H1 (cell line): ENCODE data around the gene TTC9.

Experiments
- EP300 ChIP-seq, 2 experiments: IDR thresholded peaks; 1 replicate in 1 of 2; 2 replicates in 1 of 2; pipeline ENCODE4 v1.6.1; 2011 to 2012; ENCODE audit warnings: low read depth in 2 of 2, low read length in 2 of 2, mild to moderate bottlenecking in 2 of 2, borderline replicate concordance in 1 of 2, inconsistent platforms in 1 of 2, moderate library complexity in 1 of 2
- HDAC6 ChIP-seq: IDR thresholded peaks from one replicate; pipeline ENCODE4 v1.7.1; 2012; ENCODE audit warnings: low read depth, mild to moderate bottlenecking, inconsistent platforms, low read length, moderate library complexity
- POLR2AphosphoS5 ChIP-seq: IDR thresholded peaks from 2 replicates; pipeline ENCODE4 v1.6.1; 2011; ENCODE audit warnings: low read depth, low read length
- YY1 ChIP-seq: IDR thresholded peaks from 2 replicates; pipeline ENCODE4 v1.6.1; 2011; ENCODE audit warnings: low read depth, mild to moderate bottlenecking, low read length
- TF ChIP-seq, protein P1 (sequence below), 3 experiments: IDR thresholded peaks; 1 replicate in 2 of 3; 2 replicates in 1 of 3; pipeline versions ENCODE4 v1.5.1 to v1.6.1; 2011; ENCODE audit warnings: low read length in 3 of 3, mild to moderate bottlenecking in 3 of 3, inconsistent platforms in 2 of 3, low read depth in 1 of 3, moderate library complexity in 1 of 3; ENCODE audit not compliant: insufficient read depth in 1 of 3; ENCODE audit errors: control extremely low read depth in 1 of 3
- TF ChIP-seq, protein P2 (sequence below): fragments of 300-600 bp; sonication (generic); IDR thresholded peaks from 2 replicates; pipeline ENCODE4 v1.7.1; 2012; ENCODE audit warnings: low read length, moderate library complexity, mild to moderate bottlenecking, inconsistent platforms; ENCODE audit not compliant: insufficient replicate concordance

DNA sequence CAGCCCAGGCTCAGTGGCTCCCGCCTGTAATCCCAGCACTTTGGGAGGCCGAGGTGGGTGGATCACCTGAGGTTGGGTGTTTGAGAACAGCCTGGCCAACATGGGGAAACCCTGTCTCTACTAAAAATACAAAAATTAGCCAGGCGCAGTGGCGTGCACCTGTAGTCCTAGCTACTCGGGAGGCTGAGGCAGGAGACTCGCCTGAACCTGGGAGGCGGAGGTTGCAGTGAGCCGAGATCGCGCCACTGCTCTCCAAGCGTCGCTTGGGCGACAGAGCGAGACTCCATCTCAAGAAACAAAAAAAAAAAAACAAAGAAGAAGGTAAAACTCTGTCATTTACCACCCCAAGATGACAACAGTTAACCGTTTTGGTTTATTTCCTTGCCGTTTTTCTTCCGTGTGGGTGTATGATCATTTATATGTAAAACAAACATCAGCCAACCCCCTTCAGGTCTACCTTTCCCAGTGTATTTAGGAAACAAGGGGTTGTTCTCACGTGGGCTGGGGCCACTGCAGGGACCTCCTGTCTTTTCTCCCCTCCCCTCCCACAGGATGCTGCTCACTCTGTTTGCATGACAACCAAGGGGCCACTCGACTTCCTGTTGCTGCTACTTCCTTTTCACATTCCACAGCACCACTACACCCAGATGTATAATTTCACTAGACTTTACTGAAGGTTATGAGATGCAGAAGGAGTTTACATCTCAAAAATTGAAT lies 13.6 kb downstream of the TTC9 start:
- TF ChIP-seq, protein P1, sequence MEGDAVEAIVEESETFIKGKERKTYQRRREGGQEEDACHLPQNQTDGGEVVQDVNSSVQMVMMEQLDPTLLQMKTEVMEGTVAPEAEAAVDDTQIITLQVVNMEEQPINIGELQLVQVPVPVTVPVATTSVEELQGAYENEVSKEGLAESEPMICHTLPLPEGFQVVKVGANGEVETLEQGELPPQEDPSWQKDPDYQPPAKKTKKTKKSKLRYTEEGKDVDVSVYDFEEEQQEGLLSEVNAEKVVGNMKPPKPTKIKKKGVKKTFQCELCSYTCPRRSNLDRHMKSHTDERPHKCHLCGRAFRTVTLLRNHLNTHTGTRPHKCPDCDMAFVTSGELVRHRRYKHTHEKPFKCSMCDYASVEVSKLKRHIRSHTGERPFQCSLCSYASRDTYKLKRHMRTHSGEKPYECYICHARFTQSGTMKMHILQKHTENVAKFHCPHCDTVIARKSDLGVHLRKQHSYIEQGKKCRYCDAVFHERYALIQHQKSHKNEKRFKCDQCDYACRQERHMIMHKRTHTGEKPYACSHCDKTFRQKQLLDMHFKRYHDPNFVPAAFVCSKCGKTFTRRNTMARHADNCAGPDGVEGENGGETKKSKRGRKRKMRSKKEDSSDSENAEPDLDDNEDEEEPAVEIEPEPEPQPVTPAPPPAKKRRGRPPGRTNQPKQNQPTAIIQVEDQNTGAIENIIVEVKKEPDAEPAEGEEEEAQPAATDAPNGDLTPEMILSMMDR (IDR thresholded peaks at IDR 0.05; ENCODE audit: control extremely low read depth in 1 of 3, insufficient read depth in 1 of 3, low read depth in 1 of 3, low read length in 3 of 3) = no peak
- TF ChIP-seq POLR2AphosphoS5 (no peak), EP300 (IDR thresholded peaks at IDR 0.05; ENCODE audit: borderline replicate concordance in 1 of 2, low read depth in 2 of 2, low read length in 2 of 2) (no peak; a peak in 1 of 3 replicates), YY1 (no peak), HDAC6 (no peak)
- TF ChIP-seq, protein P2, sequence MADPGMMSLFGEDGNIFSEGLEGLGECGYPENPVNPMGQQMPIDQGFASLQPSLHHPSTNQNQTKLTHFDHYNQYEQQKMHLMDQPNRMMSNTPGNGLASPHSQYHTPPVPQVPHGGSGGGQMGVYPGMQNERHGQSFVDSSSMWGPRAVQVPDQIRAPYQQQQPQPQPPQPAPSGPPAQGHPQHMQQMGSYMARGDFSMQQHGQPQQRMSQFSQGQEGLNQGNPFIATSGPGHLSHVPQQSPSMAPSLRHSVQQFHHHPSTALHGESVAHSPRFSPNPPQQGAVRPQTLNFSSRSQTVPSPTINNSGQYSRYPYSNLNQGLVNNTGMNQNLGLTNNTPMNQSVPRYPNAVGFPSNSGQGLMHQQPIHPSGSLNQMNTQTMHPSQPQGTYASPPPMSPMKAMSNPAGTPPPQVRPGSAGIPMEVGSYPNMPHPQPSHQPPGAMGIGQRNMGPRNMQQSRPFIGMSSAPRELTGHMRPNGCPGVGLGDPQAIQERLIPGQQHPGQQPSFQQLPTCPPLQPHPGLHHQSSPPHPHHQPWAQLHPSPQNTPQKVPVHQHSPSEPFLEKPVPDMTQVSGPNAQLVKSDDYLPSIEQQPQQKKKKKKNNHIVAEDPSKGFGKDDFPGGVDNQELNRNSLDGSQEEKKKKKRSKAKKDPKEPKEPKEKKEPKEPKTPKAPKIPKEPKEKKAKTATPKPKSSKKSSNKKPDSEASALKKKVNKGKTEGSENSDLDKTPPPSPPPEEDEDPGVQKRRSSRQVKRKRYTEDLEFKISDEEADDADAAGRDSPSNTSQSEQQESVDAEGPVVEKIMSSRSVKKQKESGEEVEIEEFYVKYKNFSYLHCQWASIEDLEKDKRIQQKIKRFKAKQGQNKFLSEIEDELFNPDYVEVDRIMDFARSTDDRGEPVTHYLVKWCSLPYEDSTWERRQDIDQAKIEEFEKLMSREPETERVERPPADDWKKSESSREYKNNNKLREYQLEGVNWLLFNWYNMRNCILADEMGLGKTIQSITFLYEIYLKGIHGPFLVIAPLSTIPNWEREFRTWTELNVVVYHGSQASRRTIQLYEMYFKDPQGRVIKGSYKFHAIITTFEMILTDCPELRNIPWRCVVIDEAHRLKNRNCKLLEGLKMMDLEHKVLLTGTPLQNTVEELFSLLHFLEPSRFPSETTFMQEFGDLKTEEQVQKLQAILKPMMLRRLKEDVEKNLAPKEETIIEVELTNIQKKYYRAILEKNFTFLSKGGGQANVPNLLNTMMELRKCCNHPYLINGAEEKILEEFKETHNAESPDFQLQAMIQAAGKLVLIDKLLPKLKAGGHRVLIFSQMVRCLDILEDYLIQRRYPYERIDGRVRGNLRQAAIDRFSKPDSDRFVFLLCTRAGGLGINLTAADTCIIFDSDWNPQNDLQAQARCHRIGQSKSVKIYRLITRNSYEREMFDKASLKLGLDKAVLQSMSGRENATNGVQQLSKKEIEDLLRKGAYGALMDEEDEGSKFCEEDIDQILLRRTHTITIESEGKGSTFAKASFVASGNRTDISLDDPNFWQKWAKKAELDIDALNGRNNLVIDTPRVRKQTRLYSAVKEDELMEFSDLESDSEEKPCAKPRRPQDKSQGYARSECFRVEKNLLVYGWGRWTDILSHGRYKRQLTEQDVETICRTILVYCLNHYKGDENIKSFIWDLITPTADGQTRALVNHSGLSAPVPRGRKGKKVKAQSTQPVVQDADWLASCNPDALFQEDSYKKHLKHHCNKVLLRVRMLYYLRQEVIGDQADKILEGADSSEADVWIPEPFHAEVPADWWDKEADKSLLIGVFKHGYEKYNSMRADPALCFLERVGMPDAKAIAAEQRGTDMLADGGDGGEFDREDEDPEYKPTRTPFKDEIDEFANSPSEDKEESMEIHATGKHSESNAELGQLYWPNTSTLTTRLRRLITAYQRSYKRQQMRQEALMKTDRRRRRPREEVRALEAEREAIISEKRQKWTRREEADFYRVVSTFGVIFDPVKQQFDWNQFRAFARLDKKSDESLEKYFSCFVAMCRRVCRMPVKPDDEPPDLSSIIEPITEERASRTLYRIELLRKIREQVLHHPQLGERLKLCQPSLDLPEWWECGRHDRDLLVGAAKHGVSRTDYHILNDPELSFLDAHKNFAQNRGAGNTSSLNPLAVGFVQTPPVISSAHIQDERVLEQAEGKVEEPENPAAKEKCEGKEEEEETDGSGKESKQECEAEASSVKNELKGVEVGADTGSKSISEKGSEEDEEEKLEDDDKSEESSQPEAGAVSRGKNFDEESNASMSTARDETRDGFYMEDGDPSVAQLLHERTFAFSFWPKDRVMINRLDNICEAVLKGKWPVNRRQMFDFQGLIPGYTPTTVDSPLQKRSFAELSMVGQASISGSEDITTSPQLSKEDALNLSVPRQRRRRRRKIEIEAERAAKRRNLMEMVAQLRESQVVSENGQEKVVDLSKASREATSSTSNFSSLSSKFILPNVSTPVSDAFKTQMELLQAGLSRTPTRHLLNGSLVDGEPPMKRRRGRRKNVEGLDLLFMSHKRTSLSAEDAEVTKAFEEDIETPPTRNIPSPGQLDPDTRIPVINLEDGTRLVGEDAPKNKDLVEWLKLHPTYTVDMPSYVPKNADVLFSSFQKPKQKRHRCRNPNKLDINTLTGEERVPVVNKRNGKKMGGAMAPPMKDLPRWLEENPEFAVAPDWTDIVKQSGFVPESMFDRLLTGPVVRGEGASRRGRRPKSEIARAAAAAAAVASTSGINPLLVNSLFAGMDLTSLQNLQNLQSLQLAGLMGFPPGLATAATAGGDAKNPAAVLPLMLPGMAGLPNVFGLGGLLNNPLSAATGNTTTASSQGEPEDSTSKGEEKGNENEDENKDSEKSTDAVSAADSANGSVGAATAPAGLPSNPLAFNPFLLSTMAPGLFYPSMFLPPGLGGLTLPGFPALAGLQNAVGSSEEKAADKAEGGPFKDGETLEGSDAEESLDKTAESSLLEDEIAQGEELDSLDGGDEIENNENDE = no peak
